Progenitor cell of endocrine pancreas (in vitro differentiated cells): ENCODE data around the gene DPH2. TPM values are rescaled to one million over a fixed set of nuclear protein-coding genes. Genes with fewer than 3 reads are reported as not detected.

Experiments used
- DNase-seq: peaks from one replicate; pipeline ENCODE4 v3.0.0; 2021; ENCODE audit warnings: low spot score; ENCODE audit not compliant: unreplicated experiment
- H3K27ac Mint-ChIP-seq: 2 replicates; pipeline ENCODE4 v1.8.0; 2021; ENCODE audit warnings: mild to moderate bottlenecking, moderate library complexity, mixed read lengths
- H3K27me3 Mint-ChIP-seq: 2 replicates; pipeline ENCODE4 v1.8.0; 2021; ENCODE audit warnings: mixed read lengths
- H3K36me3 Mint-ChIP-seq: 2 replicates; pipeline ENCODE4 v1.8.0; 2022; ENCODE audit warnings: mixed read lengths; ENCODE audit not compliant: insufficient read depth
- H3K4me1 Mint-ChIP-seq: 2 replicates; pipeline ENCODE4 v1.8.0; 2021; ENCODE audit warnings: low read depth, mixed read lengths
- H3K4me3 Mint-ChIP-seq: 2 replicates; pipeline ENCODE4 v1.8.0; 2021; ENCODE audit warnings: low read depth, mild to moderate bottlenecking, moderate library complexity, mixed read lengths
- H3K9me3 Mint-ChIP-seq: 2 replicates; pipeline ENCODE4 v1.8.0; 2021; ENCODE audit warnings: low read depth, mixed read lengths
- CTCF ChIP-seq: fragments of 200-600 bp; sonication (generic); IDR thresholded peaks from one replicate; pipeline ENCODE4 v1.5.0; 2021; ENCODE audit warnings: antibody characterized with exemption, mild to moderate bottlenecking; ENCODE audit not compliant: unreplicated experiment
- total RNA-seq: library from RNA; stranded (reverse); gene quantifications from 2 replicates; pipeline ENCODE4 v1.2.1, GENCODE V29; 2021

The DPH2 gene
- total RNA-seq, 1 donor from 2014 or later, result 25.4 TPM

GRCh38 chr1:43978264-43978550 lies 8.4 kb downstream of the DPH2 start:
- Mint-ChIP-seq H3K4me1 (peaks cover 36% of the 10 kb centered on the region), H3K4me3 (peak overlapping the region; percentile 90), H3K36me3 (peaks cover 14% of the 10 kb centered on the region), H3K27ac (peak overlapping the region; percentile 86), H3K27me3 (no peaks in the 10 kb centered on the region), H3K9me3 (no peaks in the 10 kb centered on the region)
- no peak for DNase-seq
- no peak for TF ChIP-seq CTCF

- Mint-ChIP-seq H3K4me1 (peaks cover 36% of the 10 kb centered on the region), H3K27ac (peak within 1 kb of the TSS; percentile 86)
- peak; percentile 34 for DNase-seq
Measured at GRCh38 chr1:43978551-43979260, 8.9 kb downstream of the DPH2 start, which contains the start of gene B4GALT2. TSS of gene B4GALT2 (plus strand) at chr1:43979210. CDS start at chr1:43981161, 1,951 bp downstream.

GRCh38 chr1:43979261-43979527 lies 9.4 kb downstream of the DPH2 start:
- no peak overlapping the region for H3K27ac Mint-ChIP-seq
- H3K4me1 Mint-ChIP-seq, result peaks cover 32% of the 10 kb centered on the region
- TF ChIP-seq CTCF, result no peak
- H3K36me3 Mint-ChIP-seq, result peaks cover 21% of the 10 kb centered on the region
- no peak for DNase-seq
- H3K4me3 Mint-ChIP-seq, result no peak overlapping the region
- H3K9me3 Mint-ChIP-seq, result no peaks in the 10 kb centered on the region
- no peaks in the 10 kb centered on the region for H3K27me3 Mint-ChIP-seq

More at GRCh38 chr1:43978551-43979260, 8.9 kb downstream of the DPH2 start, which contains the start of gene B4GALT2:
- H3K27me3 Mint-ChIP-seq, result no peaks in the 10 kb centered on the region
- no peaks in the 10 kb centered on the region for H3K9me3 Mint-ChIP-seq
- no peak for TF ChIP-seq CTCF
- H3K4me3 Mint-ChIP-seq, result peak within 1 kb of the TSS; percentile 90
- H3K36me3 Mint-ChIP-seq, result peaks cover 18% of the 10 kb centered on the region

- Mint-ChIP-seq H3K4me1 (peaks cover 30% of the 10 kb centered on the region), H3K4me3 (peak overlapping the region; percentile 86), H3K9me3 (no peaks in the 10 kb centered on the region), H3K27ac (peak overlapping the region; percentile 59), H3K27me3 (no peaks in the 10 kb centered on the region), H3K36me3 (peaks cover 21% of the 10 kb centered on the region)
- TF ChIP-seq CTCF, result no peak
- peak; percentile 35 for DNase-seq
Measured at GRCh38 chr1:43979528-43980254, 9.9 kb downstream of the DPH2 start.

- peak overlapping the region; percentile 86 for H3K4me3 Mint-ChIP-seq
- peaks cover 29% of the 10 kb centered on the region for H3K4me1 Mint-ChIP-seq
- peak overlapping the region; percentile 9 for H3K27ac Mint-ChIP-seq
- TF ChIP-seq CTCF, result no peak
- peaks cover 21% of the 10 kb centered on the region for H3K36me3 Mint-ChIP-seq
- no peaks in the 10 kb centered on the region for H3K27me3 Mint-ChIP-seq
- no peaks in the 10 kb centered on the region for H3K9me3 Mint-ChIP-seq
- DNase-seq, result no peak
Measured at GRCh38 chr1:43980255-43981134, 10.7 kb downstream of the DPH2 start.
